Caco-2 (cell line): ENCODE measurements around the gene ZNF785. TPM values are rescaled to one million over a fixed set of nuclear protein-coding genes. Genes with fewer than 3 reads are reported as not detected.

Experiments used
- BruUV-seq: library from RNA; stranded (reverse); fragments of 400-500 nt; replicated peaks from 2 replicates; lab custom pipeline; 2021; lab: Mats Ljungman, UMichigan
- CTCF ChIA-PET: fragments of 300-600 bp; sonication (Branson Sonifier 250); formaldehyde crosslinking; loops from one replicate; lab custom pipeline; 2022; ENCODE audit warnings: antibody characterized with exemption; lab: Charles Lee
- POLR2A ChIA-PET: fragments of 300-600 bp; sonication (Branson Sonifier 250); formaldehyde crosslinking; loops from one replicate; lab custom pipeline; 2022; ENCODE audit warnings: antibody characterized with exemption; lab: Charles Lee
- DNase-seq, 2 experiments: peaks; one replicate each; pipeline versions ENCODE4 v3.0.0 to v3.0.0-alpha.2; 2020 to 2022
- H3K27me3 ChIP-seq: replicated peaks from 2 replicates; pipeline ENCODE4 v1.6.0; 2011; ENCODE audit warnings: low read length; ENCODE audit not compliant: control insufficient read depth, insufficient read depth
- H3K36me3 ChIP-seq: 2 replicates; pipeline ENCODE4 v1.5.1; 2011; ENCODE audit warnings: low read length; ENCODE audit not compliant: control insufficient read depth, insufficient read depth
- H3K4me1 ChIP-seq: fragments of 250-450 bp; sonication (Bioruptor Pico); 2 replicates; pipeline ENCODE4 v1.5.1; 2020; ENCODE audit warnings: mild to moderate bottlenecking
- H3K4me3 ChIP-seq: 2 replicates; pipeline ENCODE4 v1.5.1; 2011; ENCODE audit warnings: low read depth, mild to moderate bottlenecking, control low read depth, low read length
- H3K9me3 ChIP-seq: fragments of 250-450 bp; sonication (Bioruptor Pico); 2 replicates; pipeline ENCODE4 v1.5.1; 2020; ENCODE audit warnings: mild to moderate bottlenecking, moderate library complexity
- H3K27ac Mint-ChIP-seq: one replicate; pipeline ENCODE4 v1.8.0; 2022; ENCODE audit warnings: mixed read lengths; ENCODE audit not compliant: unreplicated experiment
- H3K27me3 Mint-ChIP-seq: one replicate; pipeline ENCODE4 v1.8.0; 2022; ENCODE audit warnings: mixed read lengths; ENCODE audit not compliant: insufficient read depth, unreplicated experiment
- H3K36me3 Mint-ChIP-seq: one replicate; pipeline ENCODE4 v1.8.0; 2022; ENCODE audit warnings: mild to moderate bottlenecking, mixed read lengths; ENCODE audit not compliant: insufficient read depth, unreplicated experiment
- H3K4me1 Mint-ChIP-seq: one replicate; pipeline ENCODE4 v1.8.0; 2022; ENCODE audit warnings: low read depth, mixed read lengths; ENCODE audit not compliant: unreplicated experiment
- H3K4me3 Mint-ChIP-seq: one replicate; pipeline ENCODE4 v1.8.0; 2022; ENCODE audit warnings: mild to moderate bottlenecking, moderate library complexity, mixed read lengths; ENCODE audit not compliant: unreplicated experiment
- H3K9me3 Mint-ChIP-seq: one replicate; pipeline ENCODE4 v1.8.0; 2022; ENCODE audit warnings: mixed read lengths; ENCODE audit not compliant: unreplicated experiment
- CTCF ChIP-seq, 2 experiments: fragments of 200-600 bp in 1 of 2; IDR thresholded peaks; 1 replicate in 1 of 2; 2 replicates in 1 of 2; pipeline versions ENCODE4 v1.5.1 to v1.8.0; 2011 to 2022; ENCODE audit warnings: antibody characterized with exemption in 1 of 2, control low read depth in 1 of 2, inconsistent platforms in 1 of 2, low read depth in 1 of 2, low read length in 1 of 2, mild to moderate bottlenecking in 1 of 2, moderate library complexity in 1 of 2; ENCODE audit not compliant: insufficient read depth in 1 of 2, severe bottlenecking in 1 of 2, unreplicated experiment in 1 of 2
- intact Hi-C: fragments of 100-400 bp; cut with micrococcal nuclease; formaldehyde crosslinking; loops from one replicate; pipeline ENCODE4 v1.10.0; 2022; ENCODE audit not compliant: unreplicated experiment
- total RNA-seq: library from RNA; stranded (reverse); gene quantifications from 2 replicates; pipeline ENCODE4 v1.2.3, GENCODE V29; 2022

ZNF785 gene
- total RNA-seq, 1 experiment from 2014 or later: 13.5 TPM

GRCh38 chr16:30535777-30536190 lies 49.7 kb downstream of the ZNF785 start:
- no peaks in the 10 kb centered on the region for H3K9me3 Mint-ChIP-seq
- H3K4me1 Mint-ChIP-seq: no peaks in the 10 kb centered on the region
- CTCF ChIA-PET: interaction anchor here (0.7 to 3.0 kb wide), 14 partner anchors 9 to 165 kb away, joined by 4 to 43 read pairs (median 6); partner anchors contain the start of genes DCTPP1, PRR14, ZNF688 and ZNF689
- POLR2A ChIA-PET: interaction anchor here (0.6 to 2.5 kb wide), 12 partner anchors 9 to 118 kb away, joined by 3 to 26 read pairs (median 6); partner anchors contain the start of genes DCTPP1, PRR14, ZNF688 and ZNF764
- peak; percentile 79 to 86 for DNase-seq
- H3K36me3 Mint-ChIP-seq: peaks cover 12% of the 10 kb centered on the region
- peak; percentile 34 to 91 for TF ChIP-seq CTCF (IDR thresholded peaks at IDR 0.05; ENCODE audit: insufficient read depth in 1 of 2, low read depth in 1 of 2, low read length in 1 of 2, severe bottlenecking in 1 of 2, unreplicated experiment in 1 of 2)
- H3K9me3 ChIP-seq: no peaks in the 10 kb centered on the region
- H3K4me1 ChIP-seq: peaks cover 5% of the 10 kb centered on the region; the same call in 1 of the 2 replicates
- peak overlapping the region; percentile 80 for H3K4me3 ChIP-seq
- intact Hi-C loops: loop anchor here (1.0 to 2.0 kb wide), 5 partner anchors 23 to 105 kb away; partner anchors contain the start of genes DCTPP1 and ZNF764
- H3K36me3 ChIP-seq: no peaks in the 10 kb centered on the region; the same call in 1 of the 2 replicates
- no peaks in the 10 kb centered on the region for H3K27me3 ChIP-seq
- peak overlapping the region; percentile 87 for H3K4me3 Mint-ChIP-seq
- H3K27me3 Mint-ChIP-seq: no peaks in the 10 kb centered on the region
- peak overlapping the region; percentile 91 for H3K27ac Mint-ChIP-seq
- no TSS peak for BruUV-seq

- H3K4me3 ChIP-seq: peak overlapping the region; percentile 80
- ChIA-PET POLR2A (interaction anchor here (0.6 to 2.5 kb wide), 19 partner anchors 8 to 470 kb away, joined by 3 to 26 read pairs (median 5); partner anchors contain the start of genes DCTPP1, FBRS, PRR14 and ZNF688), CTCF (interaction anchor here (0.6 to 3.0 kb wide), 16 partner anchors 8 to 164 kb away, joined by 3 to 43 read pairs (median 5); partner anchors contain the start of genes DCTPP1, PRR14, ZNF688 and ZNF689)
- Mint-ChIP-seq H3K9me3 (no peaks in the 10 kb centered on the region), H3K27ac (peak overlapping the region; percentile 91), H3K27me3 (no peaks in the 10 kb centered on the region), H3K4me3 (peak overlapping the region; percentile 87), H3K36me3 (peaks cover 12% of the 10 kb centered on the region), H3K4me1 (no peaks in the 10 kb centered on the region)
- intact Hi-C loops: loop anchor here (1.0 to 2.0 kb wide), 5 partner anchors 24 to 105 kb away; partner anchors contain the start of genes DCTPP1 and ZNF764
- DNase-seq: no peak
- H3K4me1 ChIP-seq: peaks cover 3% of the 10 kb centered on the region; the same call in 1 of the 2 replicates
- H3K9me3 ChIP-seq: no peaks in the 10 kb centered on the region
- TF ChIP-seq CTCF (IDR thresholded peaks at IDR 0.05; ENCODE audit: insufficient read depth in 1 of 2, low read depth in 1 of 2, low read length in 1 of 2, severe bottlenecking in 1 of 2, unreplicated experiment in 1 of 2): no peak
- BruUV-seq: TSS peak; percentile 93
- H3K36me3 ChIP-seq: no peaks in the 10 kb centered on the region; the same call in 1 of the 2 replicates
- no peaks in the 10 kb centered on the region for H3K27me3 ChIP-seq
Measured at GRCh38 chr16:30535106-30535776, 50.3 kb downstream of the ZNF785 start.
